GM21576 (cell line): ENCODE measurements around the gene TEX19.
"Not testable (repeated sequence)": the region's sequence is repeated elsewhere in the genome, so short reads cannot be mapped to it uniquely, and the experiment has no call there.

ENCODE experiments used
- ATAC-seq: cut with Tn5 transposase; IDR thresholded peaks from one replicate; pipeline ENCODE4 v1.9.1; 2021; ENCODE audit warnings: mild to moderate bottlenecking, moderate library complexity; ENCODE audit not compliant: unreplicated experiment

The TEX19 gene

GRCh38 chr17:82373731-82374625, 14.9 kb downstream of the TEX19 start:
- ATAC-seq, result no peak

- no peak for ATAC-seq
Measured at GRCh38 chr17:82374626-82375331, 15.7 kb downstream of the TEX19 start.

DNA sequence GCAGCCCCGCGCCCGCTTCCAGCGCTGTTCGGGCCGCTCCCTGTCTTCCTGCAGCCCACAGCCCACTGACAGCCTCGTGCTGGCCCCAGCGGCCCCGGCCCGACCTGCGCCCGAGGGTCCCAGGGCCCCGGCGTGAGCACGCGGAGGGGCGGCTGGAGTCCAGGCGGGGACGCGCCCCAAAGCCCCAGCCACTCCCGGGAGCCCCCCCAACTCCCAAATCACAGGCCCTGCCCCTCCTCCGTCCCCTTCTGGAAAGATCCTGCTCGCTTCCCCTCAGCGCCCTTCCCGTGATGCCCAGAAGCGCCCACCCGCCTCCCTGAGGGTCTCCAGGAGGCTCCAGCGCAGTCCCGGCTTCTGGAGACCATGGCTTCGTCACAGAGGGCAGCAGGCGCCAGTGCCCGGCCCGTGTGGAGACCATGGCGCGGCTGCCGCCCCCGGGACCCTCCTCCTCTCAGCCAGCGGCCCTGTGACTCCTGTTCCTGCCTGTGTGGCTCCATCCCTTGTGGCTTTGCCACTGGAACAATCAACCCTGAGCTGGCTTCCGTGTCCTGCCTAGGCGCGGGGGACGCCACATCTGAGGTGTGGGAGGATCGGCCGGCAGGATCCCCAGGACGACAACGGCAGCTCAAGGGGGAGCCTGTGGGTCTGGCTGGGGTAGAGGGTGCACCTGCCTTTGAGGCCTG, 16.5 kb downstream of the TEX19 start:
- no peak for ATAC-seq

DNA sequence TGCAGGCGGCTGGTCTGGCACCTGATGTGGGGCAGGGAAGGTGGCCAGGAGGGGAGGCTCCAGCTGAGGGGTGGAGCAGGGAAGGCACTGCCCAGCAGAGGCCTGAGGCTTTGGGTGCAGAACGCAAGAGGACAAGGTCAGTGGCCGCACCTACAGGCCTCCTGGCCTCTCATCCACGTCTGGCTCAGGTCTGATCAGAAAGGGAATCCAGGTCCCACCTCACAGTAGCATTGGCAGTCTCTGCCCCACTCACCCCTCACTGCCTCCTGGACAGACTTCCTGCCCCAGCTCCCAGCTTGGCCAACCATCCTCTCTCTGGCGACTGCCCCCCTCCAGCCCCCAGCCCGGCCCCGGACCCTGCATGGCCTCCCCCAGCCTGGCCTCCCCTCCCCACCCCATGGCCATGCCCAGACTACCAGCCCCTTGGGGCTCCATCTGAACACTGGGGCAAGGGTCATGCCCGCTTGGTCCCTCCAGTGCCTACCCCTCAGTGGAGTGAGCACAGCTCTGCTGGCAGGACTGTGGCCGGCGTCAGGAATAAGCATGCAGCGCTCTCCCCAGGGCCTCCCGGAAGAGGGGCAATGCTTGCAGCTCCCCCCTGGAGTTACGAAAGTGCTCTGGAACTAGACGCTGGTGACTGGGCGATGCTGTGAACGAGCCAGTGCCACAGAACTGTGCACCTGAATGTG, 17.1 kb downstream of the TEX19 start:
- ATAC-seq, result no peak

DNA sequence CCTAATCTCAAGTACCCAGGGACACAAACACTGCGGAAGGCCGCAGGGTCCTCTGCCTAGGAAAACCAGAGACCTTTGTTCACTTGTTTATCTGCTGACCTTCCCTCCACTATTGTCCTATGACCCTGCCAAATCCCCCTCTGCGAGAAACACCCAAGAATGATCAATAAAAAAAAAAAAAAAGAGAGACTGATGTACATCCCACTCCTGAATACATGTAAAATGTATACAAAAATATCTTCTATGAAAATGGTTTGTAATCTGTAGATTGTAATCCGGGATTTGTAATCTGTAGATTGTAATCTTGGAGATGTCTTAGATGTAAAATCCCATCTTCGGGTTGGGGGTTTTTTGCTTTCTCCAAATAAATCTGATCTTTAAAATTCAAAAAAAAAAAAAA, 18.2 kb downstream of the TEX19 start:
- ATAC-seq, result not testable (repeated sequence)

DNA sequence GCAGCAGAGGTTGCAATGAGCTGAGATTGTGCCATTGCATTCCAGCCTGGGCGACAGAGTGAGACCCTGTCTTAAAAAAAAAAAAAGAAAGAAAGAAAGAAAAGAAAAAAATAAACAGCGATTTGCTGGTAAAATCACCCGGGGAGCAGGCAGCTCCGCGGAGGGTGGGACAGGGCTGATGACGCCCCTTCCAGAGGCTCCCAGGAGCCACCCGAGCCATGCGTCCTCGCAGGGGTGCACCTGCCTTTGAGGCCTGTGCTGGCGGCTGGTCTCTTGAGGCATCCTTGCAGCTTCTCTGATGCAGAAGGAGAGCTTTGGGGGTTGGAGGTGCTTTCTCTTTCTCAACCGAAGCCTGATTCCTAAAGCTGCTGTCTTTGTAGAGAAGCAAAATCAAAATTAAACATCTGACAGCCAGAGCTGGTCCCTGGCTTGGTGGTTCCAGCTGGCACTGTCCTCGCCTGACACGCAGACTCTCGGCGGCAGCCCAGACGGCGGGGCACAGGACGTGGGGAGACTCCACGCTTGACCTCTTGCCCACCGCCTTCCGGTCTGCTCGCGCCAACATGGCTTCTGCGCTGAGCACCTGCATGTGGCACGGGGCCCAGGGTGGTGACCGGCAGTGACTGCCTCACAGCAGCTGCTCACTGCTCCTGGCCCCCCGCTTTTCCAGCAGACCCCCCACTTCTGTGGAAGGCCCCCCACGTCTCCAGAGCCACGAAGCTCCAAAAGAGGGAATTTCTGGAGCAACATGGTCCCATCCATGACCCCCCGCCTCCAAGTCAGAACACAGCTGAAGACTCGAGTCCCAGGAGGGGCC, 19.1 kb downstream of the TEX19 start:
- no peak for ATAC-seq

DNA sequence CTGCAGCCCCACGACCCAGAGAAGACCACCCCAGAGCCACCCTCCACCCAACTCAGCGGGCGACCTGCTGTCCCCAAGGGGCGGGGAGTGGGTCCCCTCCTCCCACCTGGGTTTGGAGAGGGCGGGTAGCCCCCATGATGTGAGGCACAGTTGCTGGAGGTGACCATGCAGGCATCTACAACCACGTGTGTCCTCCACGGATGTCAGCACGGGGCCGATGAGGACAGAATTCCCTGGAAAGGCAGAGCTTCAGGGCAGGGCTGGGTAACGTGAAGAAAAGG, 19.6 kb downstream of the TEX19 start:
- no peak for ATAC-seq

DNA sequence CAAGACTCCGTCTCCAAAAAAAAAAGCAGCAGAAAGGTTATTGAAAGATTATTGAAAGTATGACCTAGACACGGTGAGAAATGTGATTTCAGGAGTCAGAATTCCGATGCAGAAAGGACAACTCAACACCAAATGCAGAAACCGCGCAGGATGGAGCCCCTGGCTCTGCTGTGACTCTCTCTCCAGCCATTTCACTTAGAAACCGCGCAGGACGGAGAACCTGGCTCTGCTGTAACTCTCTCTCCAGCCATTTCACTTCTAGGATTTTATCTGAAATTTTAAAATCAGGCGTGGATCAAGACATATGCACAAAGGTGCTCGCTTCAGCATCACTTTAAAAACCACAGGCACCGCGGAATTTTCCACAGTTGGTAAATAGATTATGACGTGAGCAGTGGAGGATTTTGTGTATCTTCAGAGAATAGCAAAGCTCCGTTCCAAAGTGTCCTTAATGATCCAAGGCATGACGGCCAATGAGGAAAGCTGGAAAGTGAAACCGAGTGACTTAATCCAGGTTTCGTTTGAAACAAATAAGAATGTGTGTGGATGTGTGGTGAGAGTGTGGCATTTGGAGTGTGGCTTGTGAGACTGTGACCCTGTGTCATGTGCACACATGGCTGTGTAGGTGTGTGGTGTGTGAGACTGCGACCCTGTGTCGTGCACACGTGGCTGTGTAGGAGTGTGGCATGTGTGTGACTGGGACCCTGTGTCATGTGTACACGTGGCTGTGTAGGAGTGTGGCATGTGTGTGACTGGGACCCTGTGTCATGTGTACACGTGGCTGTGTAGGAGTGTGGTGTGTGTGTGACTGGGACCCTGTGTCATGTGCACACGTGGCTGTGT, 22.0 kb downstream of the TEX19 start:
- ATAC-seq, result no peak

- ATAC-seq, result not testable (repeated sequence)
Measured at GRCh38 chr17:82381703-82382009, 22.6 kb downstream of the TEX19 start.

GRCh38 chr17:82382220-82382932, 23.3 kb downstream of the TEX19 start:
- not testable (repeated sequence) for ATAC-seq

GRCh38 chr17:82382933-82383255, 23.8 kb downstream of the TEX19 start:
- ATAC-seq, result no peak

DNA sequence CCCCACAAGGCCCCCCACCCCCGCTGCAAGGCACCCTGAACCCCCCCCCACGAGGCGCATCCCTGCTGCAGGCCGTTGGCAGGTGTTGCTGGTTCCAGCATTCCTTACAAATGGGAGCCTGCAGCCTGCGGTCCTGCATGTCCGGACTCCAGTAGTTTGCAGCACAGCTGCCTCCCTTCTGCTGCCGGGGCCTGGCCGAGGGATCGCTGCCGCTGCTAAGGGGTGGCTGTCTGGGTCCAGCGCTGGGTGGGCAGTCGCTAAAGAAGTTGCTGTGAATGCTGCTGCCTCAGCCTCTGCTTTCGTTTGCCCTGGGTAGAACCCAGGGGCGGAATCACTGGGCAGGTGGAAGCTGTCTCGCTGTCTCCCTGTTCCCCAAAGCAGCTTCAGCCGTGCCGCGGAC, 24.4 kb downstream of the TEX19 start:
- no peak for ATAC-seq

DNA sequence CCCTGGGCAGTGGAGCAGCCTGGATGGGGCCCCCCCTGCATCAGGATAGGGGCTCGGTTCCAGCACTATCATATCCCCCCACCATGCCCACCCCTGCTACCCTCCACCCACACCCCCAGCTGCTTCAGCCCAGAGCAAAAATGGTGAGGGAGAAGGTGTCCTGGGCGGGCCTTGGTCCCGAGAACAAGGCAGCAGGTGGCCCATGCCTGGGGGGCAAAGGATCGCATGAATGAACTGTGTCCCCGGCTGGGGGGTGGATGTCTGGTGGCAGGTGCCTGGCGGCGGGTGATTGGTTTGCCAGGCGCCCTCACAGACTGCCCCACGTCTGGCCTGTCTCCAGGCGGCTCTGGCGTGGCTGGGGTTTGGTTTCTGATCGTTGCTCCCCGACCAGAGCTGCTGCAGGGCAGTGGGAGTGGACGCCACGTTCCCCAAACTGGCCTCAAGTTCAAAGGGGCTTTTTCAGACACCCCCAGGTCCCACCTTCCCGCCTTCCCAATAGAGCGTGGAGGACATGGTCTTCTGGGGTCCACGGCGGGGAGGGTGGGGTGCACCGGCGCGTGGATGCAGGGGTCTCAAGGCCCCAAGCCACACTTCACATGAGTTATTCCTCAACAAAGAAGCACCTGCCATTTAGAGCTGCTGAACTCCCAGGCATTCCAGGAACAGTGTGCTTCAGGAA, 25.1 kb downstream of the TEX19 start:
- ATAC-seq, result no peak

DNA sequence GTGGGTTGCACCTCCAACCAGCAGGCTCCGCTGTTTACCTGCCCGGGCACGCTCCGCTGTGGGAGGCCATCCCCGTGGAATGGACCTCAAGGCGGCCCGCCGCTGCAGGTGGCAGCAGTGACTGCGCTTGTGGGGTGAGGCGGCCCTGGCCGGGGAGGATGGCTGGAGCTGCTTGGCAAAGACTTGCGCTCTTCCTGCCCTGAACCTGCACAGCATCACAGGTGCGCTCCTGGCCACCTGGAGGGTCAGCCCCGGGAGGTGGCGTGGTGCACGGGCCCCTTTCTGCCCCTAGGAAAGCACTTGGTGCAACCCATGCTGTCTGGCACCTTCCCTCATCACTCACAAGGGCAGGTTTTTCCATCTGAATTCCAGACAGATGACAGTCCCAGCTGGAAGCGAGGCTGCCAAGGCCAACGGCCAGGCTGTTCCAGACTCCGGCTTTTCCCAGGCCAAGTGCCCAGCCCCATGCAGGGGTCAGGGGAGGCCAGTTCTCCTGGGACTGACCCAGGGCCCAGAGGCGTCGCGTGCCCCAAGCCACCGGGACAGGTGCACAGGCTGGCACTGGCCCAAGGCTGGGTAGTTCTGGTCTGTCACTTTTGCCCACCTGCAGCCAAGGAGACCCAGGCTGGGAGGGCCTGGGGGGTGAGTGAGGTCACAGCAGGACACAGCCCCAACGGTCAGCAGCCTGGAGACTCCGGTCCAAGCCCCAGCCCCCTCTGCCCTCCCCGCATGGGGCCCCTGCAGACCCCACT, 25.9 kb downstream of the TEX19 start:
- no peak for ATAC-seq

DNA sequence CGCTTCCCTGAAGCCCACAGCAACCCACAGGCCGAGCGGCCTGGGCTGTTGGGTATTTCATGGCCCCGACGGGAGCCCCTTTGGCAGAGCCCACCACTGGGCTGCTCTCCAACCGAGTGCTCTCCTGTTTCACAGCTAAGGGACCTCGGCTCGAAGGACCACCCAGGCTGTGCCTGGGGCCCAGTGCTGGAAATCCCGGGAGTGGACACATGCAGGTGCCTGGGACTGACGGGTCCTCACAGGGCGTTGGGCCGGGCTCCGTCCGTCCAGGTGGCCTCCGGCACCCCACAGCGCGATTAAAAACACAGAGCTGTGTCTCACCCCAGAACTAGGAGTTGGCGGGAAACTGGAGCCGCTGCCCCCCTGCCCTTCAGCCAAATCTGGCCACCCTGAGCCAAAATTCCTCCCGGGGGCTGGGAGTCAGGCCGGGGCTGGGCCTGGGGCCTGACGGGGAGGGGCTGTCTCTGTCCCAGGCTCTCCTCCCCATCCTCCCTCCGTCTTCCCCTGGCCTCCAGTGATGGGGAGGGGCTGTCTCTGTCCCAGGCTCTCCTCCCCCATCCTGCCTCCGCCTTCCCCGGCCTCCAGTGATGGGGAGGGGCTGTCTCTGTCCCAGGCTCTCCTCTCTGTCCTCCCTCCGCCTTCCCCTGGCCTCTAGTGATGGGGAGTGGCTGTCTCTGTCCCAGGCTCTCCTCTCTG, 26.7 kb downstream of the TEX19 start:
- no peak for ATAC-seq

GRCh38 chr17:82386255-82386831, 27.3 kb downstream of the TEX19 start:
- no peak for ATAC-seq
